Measurements from ENCODE around the gene CRB3. TPM values are rescaled to one million over a fixed set of nuclear protein-coding genes. Genes with fewer than 3 reads are reported as not detected.

CRB3 gene
- total and polyA plus RNA-seq, 2 of the 8 experiments (the other 6 are each of a cell fraction or from before 2014, with no cell fraction given) = 21.1 to 24.6 TPM

DNA sequence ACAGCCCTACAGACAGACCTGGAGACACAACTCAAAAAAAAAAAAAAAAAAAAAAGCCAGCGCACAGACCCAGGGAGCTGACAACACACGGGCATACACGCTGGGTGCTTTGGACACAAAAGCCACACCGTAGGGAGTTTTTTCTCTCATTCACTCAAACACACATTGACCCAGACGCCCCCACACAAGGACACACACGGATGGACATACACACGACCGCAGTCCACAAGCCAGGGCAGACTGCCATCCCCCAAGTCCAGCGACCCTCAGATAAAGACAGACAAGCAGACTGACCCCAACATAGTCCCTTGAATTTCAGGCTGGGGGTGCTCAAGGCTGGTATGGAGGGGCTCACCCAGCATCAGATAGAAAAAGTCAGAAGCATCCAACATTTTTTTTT, 50.0 kb downstream of the CRB3 start:
- no peak for FAIRE-seq
- no peak overlapping the region for H3K4me2 ChIP-seq (ENCODE audit: insufficient read depth in 1 of 2, low read depth in 2 of 2, low read length in 2 of 2)
- no peaks in the 10 kb centered on the region for H3K79me1 ChIP-seq (ENCODE audit: low read depth, low read length)
- peaks cover 0 to 3% of the 10 kb centered on the region in 2 experiments for H4K20me1 ChIP-seq (replicated peaks in 1 of 2; ENCODE audit: control insufficient read depth in 1 of 2, insufficient read depth in 2 of 2, low read length in 2 of 2)
- no peak overlapping the region for H2BK5ac ChIP-seq (ENCODE audit: low read depth, low read length)
- H2BK120ac ChIP-seq (replicated peaks; ENCODE audit: low read depth, low read length) = no peak overlapping the region
- no peak overlapping the region for H3K56ac ChIP-seq (replicated peaks; ENCODE audit: insufficient read length, low read depth, low read length)
- no peak overlapping the region for H4K5ac ChIP-seq (ENCODE audit: insufficient read length, low read depth, low read length)
- H2BK15ac ChIP-seq (ENCODE audit: low read length) = no peak overlapping the region
- DNase-seq (ENCODE audit: low read depth in 1 of 2, low spot score in 2 of 2) = no peak
- H2BK12ac ChIP-seq (ENCODE audit: low read depth, low read length) = no peak overlapping the region
- H3K9me3 ChIP-seq (ENCODE audit: insufficient read depth in 2 of 2, low read depth in 1 of 2, low read length in 1 of 2) = no peaks in the 10 kb centered on the region
- no peak overlapping the region for H3K27ac ChIP-seq (ENCODE audit: low read depth, low read length)
- H3K4me3 ChIP-seq (ENCODE audit: extremely low read depth in 1 of 4, insufficient read depth in 2 of 4, low read depth in 3 of 4, low read length in 4 of 4) = no peak overlapping the region
- H3K27me3 ChIP-seq (replicated peaks in 1 of 4; ENCODE audit: control insufficient read depth in 3 of 4, extremely low read depth in 1 of 4, insufficient read depth in 3 of 4, low read length in 3 of 4) = peaks cover 0 to 2% (median 0%) of the 10 kb centered on the region in 4 experiments; a peak in 1 of 7 replicates
- peaks cover 0 to 4% (median 1%) of the 10 kb centered on the region in 4 experiments; a peak in 2 of 7 replicates for H3K4me1 ChIP-seq (replicated peaks in 1 of 4; ENCODE audit: control insufficient read depth in 3 of 4, insufficient read depth in 4 of 4, low read length in 3 of 4)
- POLR2A ChIA-PET (ENCODE audit: partially characterized antibody) = no interaction called here
- no peak overlapping the region for H3K14ac ChIP-seq (ENCODE audit: insufficient read length)
- H3K4ac ChIP-seq (replicated peaks; ENCODE audit: insufficient read length, low read depth, low read length) = no peak overlapping the region
- no peak overlapping the region for H2AK5ac ChIP-seq (ENCODE audit: low read depth, low read length)
- H3K18ac ChIP-seq (ENCODE audit: extremely low read depth, low read length) = no peak overlapping the region
- H2BK20ac ChIP-seq (ENCODE audit: low read length) = no peak overlapping the region
- H3K23ac ChIP-seq (ENCODE audit: insufficient read length) = no peak overlapping the region
- 92% methylated on average over 9 of the region's 9 CpGs; no CpG with 5 or more reads in 1 of the 2 experiments for WGBS, 2 experiments (ENCODE audit: extremely low coverage in 1 of 2, insufficient coverage in 1 of 2, insufficient read length in 1 of 2, insufficient replicate concordance in 2 of 2, low coverage in 1 of 2, low lambda C conversion rate in 2 of 2, missing lambda C conversion rate in 1 of 2)
- no peak overlapping the region for H4K8ac ChIP-seq (ENCODE audit: extremely low read depth, insufficient read depth, low read length)
- H3K36me3 ChIP-seq (ENCODE audit: control insufficient read depth in 2 of 4, insufficient read depth in 4 of 4, low read length in 3 of 4) = no peaks in the 10 kb centered on the region
- peaks cover 12% of the 10 kb centered on the region; the same call in 1 of the 2 replicates for H3K23me2 ChIP-seq (ENCODE audit: low read depth, low read length)
- no peak overlapping the region for H2AFZ ChIP-seq (ENCODE audit: low read length)
- no peak overlapping the region for H3K9ac ChIP-seq (replicated peaks in 1 of 4; ENCODE audit: extremely low read depth in 1 of 4, low read depth in 3 of 4, low read length in 3 of 4)
- no peaks in the 10 kb centered on the region for H3K79me2 ChIP-seq (ENCODE audit: control insufficient read depth in 1 of 2, insufficient read depth in 2 of 2, low read length in 2 of 2)
- no peak overlapping the region for H4K91ac ChIP-seq (replicated peaks; ENCODE audit: insufficient read length, low read length)
- CTCF ChIA-PET (ENCODE audit: partially characterized antibody) = no interaction called here
- TF ChIP-seq KDM5A (IDR thresholded peaks at IDR 0.05; ENCODE audit: low read length) (no peak), CBX8 (IDR thresholded peaks at IDR 0.05; ENCODE audit: borderline replicate concordance, low read depth, low read length) (no peak), SP4 (IDR thresholded peaks at IDR 0.05; ENCODE audit: low read length) (no peak), RAD21 (IDR thresholded peaks at IDR 0.05 in 1 of 2, conservative IDR thresholded peaks at IDR 0.05 in 1 of 2; ENCODE audit: low read depth in 2 of 2, low read length in 2 of 2) (no peak), NRF1 (IDR thresholded peaks at IDR 0.05; ENCODE audit: low read depth, low read length) (no peak), BCL11A (IDR thresholded peaks at IDR 0.05; ENCODE audit: low read depth in 2 of 2, low read length in 2 of 2) (no peak), RNF2 (IDR thresholded peaks at IDR 0.05; ENCODE audit: borderline replicate concordance, low read depth, low read length, missing control alignments, poor library complexity, severe bottlenecking) (no peak), SRF (IDR thresholded peaks at IDR 0.05; ENCODE audit: low read depth, low read length) (no peak)
- TF ChIP-seq, protein P1, sequence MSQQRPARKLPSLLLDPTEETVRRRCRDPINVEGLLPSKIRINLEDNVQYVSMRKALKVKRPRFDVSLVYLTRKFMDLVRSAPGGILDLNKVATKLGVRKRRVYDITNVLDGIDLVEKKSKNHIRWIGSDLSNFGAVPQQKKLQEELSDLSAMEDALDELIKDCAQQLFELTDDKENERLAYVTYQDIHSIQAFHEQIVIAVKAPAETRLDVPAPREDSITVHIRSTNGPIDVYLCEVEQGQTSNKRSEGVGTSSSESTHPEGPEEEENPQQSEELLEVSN (IDR thresholded peaks at IDR 0.05) = no peak

Measured in H1 (cell line).